GM18867 (cell line): ENCODE results near the gene INPP4A.

ENCODE experiments used
- ATAC-seq: cut with Tn5 transposase; IDR thresholded peaks from one replicate; pipeline ENCODE4 v1.9.1; 2021; ENCODE audit warnings: mild to moderate bottlenecking, moderate library complexity; ENCODE audit not compliant: unreplicated experiment

The INPP4A gene

DNA sequence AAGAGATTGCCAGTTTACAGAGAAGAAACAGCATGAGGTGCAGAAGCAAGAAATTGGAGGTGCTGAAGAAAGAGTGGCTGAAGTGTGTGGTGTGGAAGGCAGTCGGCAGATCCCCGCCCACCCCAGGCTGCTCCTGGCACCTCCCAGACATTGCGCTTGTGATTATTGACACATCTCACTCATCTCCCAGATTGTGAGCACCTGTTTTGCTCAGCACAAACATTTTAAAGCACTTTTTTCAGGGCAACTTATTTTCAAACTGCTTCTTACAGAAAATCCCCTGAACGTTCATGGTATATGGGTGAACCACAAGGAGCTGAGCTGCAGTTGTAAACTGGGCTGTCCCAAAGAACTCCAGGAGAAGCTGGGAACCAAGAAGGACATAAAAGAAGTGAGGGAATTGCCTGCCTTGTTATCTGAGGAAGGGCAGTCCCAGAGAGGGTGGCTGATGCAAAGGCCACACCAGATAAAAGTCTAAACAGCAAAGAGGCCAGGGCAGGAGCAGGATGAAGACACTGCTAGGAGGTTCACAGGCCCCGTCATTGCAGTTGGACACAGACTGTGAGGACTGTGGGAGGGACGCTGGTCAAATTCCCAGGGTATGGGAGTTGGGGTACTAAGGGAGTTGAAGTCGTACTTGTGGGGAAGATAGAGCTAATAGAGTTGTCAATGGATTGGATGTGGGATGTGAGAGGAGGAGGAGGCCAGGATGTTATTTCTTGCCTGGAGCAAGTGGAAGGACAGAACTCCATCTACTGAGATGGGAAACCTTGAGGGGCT is 65.1 kb downstream of the INPP4A start:
- no peak for ATAC-seq

DNA sequence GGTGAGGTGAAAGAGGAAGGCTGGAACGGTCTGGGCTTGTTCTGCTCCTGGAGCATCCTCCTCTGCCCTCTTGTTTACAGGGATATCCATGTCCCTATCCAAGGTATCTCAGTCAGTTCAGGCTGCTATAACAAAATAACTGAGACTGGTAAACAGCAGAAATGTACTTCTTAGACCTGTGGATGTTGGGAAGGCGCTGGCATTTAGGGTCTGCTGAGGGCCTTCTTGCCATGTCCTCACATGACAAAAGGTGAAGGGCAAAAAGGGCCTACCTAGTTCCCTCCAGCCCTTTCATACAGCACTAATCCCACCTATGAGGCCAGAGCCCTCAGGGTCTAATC is 65.6 kb downstream of the INPP4A start:
- no peak for ATAC-seq

DNA sequence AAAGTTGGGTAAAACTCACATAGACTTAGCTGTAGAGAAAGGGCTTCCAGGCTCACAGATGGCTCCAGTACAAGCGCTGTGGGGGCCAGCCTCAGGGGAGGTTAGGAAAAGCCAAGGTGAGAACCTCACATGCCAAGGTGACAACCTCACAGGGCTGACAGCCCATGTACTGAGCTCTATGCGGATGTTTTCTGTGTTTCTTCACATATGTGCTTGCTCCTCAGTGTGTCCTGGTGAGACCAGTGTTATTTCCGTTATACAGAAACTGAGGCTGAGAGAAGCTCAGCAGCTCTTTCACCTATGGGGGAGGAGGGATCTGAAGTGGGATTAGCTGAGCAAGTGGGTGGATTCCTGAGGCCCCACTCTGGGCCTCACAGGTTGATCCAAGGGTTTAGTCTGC is 67.3 kb downstream of the INPP4A start:
- no peak for ATAC-seq

DNA sequence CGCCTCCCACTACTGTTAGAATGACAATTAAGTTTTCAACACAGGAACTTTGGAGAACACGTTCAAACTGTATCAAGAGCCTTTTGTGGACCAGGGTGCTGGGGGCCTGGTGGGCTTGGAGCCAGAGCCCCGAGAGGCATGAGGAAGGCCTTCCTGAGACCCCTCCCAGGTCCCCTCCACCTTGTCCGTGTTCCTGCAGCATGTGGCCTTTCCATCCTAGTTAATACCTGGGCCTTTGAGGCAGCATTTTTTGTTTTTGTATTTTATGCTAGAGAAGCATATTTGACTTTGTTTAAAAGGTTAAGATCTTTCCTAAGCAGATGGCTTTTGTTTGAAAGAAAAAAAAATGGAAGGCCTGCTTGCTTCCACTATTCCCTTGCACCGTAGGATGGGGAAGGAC is 68.0 kb downstream of the INPP4A start:
- ATAC-seq = no peak

DNA sequence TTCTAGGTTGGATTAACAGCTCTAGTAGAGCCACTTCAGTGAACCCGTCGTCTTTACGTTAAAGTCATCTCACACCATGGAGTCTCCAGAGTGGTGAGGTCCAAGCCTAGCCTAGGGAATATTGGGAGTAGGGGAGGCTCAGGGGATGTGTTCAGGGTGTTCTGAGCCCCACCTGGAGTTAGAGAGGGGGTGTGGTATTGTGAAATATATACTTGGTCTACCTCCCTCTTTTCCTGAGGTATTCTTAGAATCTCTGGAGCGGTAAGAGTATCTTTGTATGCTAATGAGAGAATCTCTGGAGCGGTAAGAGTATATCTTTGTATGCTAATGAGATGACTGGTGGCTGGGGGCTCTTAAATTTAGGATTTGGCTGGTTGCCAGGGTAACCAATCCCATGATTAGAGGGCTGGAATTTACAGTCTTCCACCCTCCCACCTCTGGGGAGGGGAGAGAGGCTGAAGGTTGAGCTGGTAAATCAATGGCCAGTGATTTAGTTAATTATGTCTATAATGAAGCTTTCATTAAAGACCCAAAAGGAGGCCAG is 69.5 kb downstream of the INPP4A start:
- no peak for ATAC-seq

DNA sequence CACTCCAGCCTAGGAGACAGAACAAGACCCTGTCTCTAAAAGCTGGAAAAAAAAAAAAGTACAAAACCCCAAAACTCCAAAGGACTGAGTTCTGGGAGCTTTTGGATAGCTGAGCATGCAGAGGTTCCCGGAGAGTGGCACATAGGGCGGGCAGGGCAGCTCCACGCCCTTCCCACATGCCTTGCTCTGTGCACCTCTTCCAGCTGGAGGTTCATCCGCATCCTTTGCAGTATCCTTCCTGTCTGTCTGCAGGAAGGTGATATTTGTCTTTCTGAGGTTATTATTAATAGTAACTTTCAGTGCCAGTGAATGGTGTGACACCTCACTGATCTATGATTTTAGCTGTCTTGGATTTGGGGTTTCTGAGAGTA is 70.2 kb downstream of the INPP4A start:
- ATAC-seq = no peak

DNA sequence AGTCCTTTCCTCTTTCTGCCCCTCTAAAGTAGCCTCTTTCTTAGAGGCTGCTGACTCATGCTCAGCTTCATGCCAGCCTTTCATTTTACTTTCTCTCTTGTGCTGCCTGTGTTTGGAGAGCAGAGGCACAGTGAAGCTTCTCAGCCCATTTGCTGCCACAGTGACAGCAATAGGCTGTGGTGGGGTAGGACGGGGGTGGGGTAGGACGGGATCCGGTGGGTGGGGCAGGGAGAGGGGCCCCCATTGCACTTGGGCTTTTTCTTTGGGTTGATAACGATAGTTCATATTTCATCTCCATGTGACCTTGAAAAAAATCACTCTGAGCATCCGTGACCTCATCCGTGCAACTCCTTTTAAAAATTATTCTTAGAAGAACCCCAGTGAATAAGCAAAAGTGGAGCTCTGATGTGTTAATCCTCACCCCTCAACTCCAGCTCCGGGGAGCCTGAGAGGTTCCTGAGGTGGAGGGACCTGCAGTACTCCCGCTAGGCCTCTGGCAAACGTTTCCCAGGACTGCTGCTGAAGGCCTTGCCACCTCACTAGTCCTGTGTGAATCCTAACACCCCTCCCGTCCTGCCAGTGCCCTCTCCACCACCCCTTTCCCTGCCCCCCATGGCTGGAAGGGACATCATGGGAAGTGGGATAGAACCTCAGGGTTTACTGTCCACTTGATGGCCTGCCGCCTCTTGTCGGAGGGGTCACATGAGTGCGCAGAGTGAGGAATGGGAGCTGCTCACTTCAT is 70.8 kb downstream of the INPP4A start:
- ATAC-seq = no peak

DNA sequence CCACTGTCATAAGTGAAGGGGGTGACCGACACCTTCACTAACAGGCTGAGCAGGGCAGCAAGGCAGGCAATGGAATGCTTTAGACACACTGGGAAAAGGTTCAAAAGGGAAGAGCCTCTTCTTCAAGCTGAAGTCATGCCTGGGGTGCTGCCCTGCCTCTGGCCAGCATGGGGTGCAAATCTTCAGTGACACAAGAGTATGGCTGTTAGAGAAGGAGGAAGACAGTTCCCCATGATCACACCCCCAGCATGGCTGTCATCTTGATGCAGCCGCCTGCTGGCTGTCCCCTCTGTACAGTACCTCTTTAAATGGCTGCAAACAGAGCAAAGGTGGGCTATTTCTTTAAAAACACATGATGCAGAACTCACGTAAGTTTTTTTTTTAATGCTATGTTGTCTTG is 71.9 kb downstream of the INPP4A start:
- no peak for ATAC-seq

DNA sequence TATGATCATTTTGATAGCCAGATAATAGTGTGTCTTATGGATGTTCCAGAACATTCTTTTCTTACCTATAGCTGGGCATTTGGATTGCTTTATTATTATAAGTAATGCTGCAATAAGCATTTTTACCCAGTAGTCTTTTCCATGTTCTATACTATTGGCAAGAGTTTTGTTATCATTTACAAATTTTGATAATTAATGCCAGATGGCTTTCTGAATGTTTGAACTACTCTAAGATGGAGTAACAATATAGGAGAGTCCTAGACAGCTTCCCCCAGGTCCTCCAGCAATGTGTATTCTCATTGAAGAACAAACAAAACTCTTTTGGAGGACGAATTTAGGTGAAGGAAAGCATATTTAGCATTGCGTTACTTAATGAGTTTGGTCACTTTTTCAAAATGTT is 73.0 kb downstream of the INPP4A start:
- no peak for ATAC-seq

DNA sequence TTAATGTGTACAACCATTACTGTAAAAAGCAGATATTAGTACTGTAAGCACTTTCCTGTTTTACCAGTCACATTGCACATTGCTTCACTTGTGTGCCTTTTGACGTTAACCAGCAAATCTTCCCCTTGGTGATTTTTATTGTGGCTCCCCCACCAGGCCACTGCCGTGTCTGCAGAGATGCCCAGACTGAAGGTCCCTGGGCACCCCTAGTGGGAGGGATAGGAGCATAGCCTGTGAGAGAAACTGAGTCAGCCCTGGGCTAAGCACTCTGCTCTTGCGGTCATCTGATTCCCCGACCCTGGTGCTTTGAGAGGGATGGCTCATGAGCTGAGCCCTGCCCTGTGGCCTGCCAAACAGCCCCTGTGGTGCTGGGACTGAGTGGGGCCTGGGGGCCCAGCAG is 73.4 kb downstream of the INPP4A start:
- no peak for ATAC-seq

DNA sequence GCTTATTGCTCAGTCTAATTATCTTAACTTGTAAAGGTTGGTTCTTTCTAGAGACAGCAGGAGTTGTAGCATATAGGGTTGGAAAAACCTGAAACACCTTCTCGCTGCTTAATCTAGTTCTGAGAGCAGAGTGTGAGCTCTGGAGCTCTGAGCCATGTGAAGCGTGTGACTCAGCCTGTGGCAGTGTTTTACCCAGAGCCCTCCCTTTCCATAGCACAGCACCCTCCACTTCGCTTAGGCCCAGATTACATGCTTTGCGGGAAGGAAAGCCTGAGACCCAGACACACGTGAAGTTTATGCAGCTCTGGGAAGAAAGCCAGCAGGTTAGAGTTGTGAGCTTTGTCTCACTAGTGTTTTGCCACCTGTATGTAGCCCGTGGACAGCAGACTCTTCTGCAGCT is 74.5 kb downstream of the INPP4A start:
- no peak for ATAC-seq

DNA sequence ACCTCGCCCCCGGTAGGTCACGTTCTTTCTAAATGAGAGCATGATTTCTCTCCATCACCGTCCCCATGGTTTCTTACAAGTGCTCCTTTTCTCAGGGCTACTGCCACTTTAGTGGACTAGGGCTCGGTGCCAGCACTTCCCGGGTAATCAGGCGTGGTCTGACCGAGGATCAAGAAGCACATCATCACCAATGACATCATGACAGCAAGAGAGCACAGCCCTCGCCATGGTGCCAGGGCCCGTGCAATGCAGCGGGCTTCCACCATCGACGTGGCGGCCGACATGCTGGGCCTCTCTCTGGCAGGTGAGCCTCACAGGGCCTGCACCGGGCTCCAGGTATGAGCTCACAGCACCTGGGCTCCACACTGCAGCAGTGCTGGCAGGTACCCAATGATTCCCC is 75.2 kb downstream of the INPP4A start:
- no peak for ATAC-seq

DNA sequence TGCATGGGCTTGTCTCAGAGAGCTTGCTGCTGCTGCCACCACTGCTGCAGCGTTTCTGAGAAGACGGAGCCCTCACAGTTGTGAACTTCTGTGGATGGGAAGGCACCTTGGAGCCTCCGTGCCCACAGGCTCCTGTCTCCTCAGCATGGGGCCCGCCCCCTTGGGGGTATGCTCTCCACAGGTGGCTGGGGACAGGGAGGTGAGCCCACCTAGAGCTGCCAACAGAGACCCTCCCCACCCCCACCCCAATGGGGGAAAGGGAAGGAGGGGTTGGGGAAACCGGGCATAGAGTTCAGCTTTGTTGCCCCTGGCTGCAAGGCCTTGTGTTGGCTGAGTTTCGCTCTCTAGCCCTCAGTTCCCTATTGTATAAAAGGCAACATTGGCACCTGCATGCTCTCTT is 76.1 kb downstream of the INPP4A start:
- ATAC-seq = no peak

DNA sequence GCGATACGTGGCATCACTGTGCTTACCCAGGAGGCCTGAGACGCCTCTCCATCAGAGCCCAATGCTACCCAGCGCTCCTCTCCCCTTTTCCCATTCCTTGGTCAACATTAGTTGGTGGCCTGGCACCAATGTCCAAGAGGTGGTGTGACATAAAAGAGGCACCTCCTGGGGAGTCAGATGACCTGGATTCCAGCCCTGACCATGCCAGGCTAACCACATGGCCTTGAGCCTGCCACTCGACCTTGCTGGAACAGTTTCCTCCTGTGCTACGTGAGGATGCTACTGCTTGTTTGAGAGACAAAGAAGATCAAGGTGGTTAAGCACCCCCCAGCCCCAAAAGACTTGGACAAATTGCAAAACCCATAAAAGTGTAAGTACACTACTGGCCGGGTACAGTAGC is 76.6 kb downstream of the INPP4A start:
- ATAC-seq = no peak

DNA sequence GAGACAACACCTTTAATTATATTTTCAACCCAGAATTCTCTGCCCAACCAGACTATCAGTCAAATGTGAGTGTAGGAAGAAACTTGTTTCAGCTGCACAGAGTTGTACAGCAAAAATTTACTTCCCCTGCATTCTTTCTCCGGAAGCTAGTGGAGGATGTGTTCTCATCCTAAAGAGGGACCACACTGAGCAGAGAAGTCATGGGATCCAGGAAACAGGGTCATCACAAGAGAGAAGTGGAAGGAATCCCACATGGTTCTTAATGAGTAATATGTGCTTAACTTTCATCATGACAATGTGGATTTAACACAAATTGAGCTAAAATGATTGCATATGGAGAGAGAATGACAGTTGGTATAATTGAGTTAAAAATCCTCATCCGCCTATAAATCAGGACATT is 78.2 kb downstream of the INPP4A start:
- ATAC-seq = no peak

DNA sequence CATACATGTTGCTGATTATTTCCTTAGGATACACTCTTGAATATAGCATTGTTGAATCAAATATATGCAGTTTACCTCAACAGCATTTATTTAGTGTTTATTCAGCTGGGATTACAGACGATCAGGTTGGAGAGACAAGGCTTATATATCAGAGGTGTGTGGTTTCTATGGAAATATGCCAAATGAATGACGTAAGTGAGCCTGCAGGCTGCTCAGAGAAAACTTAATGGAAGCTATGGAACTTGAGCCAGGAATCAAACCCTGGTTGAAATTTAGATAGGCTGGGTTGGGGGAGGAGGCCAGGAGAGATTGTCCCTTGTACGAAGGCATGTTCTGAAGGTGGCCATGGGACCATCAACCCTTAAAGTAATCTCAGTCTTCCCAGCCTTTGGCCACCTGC is 79.5 kb downstream of the INPP4A start:
- ATAC-seq = no peak

DNA sequence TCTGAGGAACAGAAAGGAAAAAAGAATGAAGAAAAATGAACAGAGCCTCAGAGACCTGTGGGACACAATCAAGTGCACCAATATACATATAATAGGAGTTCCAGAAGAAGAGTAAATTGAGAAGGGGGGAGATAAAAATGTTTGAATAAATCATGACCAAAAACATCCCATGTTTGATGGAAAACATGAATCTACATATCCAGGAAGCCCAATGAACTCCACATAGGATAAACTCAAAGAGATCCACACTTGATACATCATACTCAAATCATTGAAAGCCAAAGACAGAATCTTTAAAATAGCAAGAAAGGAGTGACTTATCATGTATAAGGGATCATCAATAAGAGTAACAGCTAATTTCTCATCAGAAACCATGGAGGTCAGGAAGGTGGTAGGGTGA is 83.7 kb downstream of the INPP4A start:
- no peak for ATAC-seq

DNA sequence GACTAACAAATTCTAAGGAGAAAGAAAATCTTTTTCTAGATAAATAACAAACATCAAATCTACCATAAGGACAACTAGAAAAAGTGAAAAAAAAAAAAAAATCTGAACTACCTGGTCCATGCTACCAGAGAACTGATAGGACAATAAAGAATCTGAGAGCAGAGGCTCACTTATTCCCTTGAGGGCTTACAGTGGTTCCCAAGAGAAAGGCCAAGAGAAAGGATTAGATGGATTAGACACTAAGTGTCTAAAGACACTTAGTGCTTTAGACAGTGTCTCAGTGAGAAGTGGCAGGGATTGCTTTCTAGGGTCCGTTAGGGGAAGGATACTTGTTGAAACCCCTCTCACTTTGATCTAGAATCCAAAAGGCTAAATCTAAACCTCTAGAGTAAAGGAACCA is 85.5 kb downstream of the INPP4A start:
- no peak for ATAC-seq

DNA sequence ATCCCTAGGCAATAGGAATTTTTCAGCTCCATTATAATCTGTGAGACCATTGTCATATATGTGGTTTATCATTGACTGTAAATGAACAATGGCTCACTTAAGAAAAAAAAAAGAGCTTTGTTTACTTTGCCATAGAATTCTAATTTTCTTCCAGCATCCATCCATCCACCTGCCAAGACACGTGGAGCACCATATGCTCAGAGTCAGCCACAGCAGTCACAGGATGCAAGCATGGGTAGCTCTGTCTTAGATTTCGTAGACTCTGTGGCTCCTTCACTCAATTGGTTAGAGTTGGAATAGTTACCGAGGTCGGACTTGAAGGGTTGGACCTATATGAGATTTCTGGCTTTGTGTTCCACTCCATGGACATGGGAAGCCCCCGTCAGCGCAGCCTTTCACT is 88.1 kb downstream of the INPP4A start:
- ATAC-seq = no peak

DNA sequence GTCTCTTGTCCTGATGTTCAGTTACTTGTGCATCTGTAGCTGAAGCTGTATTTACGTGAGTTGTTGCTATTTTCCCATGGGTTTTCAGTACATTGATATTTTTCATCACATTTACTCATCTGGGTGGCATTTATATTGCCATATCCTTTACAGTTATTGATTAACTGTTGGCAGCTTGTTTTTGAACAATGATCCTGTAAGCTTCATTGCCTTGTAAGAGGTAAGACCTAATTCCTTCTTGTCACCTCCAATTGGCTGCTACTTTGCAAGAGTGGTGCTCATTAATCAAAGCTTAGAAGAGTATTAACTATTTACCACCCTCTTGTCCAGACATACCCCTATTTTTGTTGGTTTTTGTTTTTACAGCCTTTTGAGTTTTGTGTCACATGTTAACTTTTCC is 88.9 kb downstream of the INPP4A start:
- ATAC-seq = no peak

DNA sequence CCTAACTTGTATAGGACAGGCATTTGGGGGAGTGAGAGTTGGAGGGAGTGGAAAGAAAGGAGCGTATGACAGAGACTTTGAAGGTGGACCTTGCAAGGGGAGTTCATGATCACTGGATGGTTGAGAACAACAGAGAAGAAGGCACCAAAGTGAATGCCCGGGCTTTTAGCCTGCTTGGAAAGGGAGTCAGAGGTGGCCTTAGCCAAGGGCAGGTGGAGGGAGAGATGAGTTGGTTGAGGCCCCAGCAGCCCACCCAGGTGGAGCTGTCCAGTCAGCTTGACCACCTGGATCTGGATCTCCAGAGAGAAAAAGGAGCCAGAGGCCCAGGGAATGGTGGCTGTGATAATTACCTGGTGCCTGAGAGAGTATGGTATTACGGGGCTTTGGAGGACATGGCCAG is 90.1 kb downstream of the INPP4A start:
- ATAC-seq = no peak

DNA sequence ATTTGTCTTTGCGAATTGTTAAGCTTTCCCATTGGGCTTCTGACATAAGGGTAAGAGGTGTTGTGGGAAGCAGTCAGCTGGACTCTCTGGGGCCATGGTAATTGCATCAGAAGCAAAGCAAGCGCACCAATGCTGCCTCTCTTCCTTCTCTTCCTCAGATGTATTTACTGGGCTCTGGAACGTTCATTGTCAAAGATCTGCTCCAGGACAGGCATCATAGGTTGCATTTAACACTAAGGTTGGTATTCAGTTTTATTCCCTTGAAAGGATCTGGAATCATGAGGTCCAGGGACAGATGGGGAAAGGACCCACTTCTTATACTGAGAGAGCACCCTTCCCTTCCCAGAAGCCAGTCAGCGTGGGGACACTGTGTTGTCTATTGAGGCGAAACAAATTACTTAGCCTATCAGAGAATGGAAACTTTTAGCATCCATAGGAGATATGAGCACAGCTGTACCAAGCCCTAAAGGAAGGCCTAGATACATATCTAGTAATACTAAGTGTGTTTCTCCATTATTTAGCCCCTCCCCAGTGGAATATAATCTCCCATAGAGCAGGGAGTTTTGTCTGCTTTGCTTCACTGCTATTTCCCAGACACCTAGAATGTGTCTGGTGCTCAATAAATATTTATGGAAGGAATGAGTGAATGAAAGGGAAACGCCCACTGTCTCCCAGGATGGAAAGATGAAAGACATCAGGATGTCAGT is 91.5 kb downstream of the INPP4A start:
- ATAC-seq = no peak
